ENCODE results near the gene SORD.

Gene SORD

GRCh38 chr15:45114076-45114750, 91.2 kb downstream of the SORD start, which contains the start of the genes DUOX2 and DUOXA2:
Gene DUOX2 (minus strand): TSS chr15:45114172. CDS start chr15:45113411, 761 bp downstream.
Gene DUOXA2 (plus strand): TSS chr15:45114326. CDS start chr15:45114606, 280 bp downstream.
- DNase-seq (ENCODE audit: insufficient read length, low spot score): no peak

GRCh38 chr15:45114751-45115085, 91.7 kb downstream of the SORD start:
- DNase-seq (ENCODE audit: insufficient read length, low spot score): no peak
- no peak for FAIRE-seq

More at GRCh38 chr15:45114076-45114750, 91.2 kb downstream of the SORD start, which contains the start of the genes DUOX2 and DUOXA2:
- FAIRE-seq: no peak

- no peak for DNase-seq (ENCODE audit: insufficient read length, low spot score)
- FAIRE-seq: no peak
These were observed 92.4 kb downstream of the SORD start for GRCh38 chr15:45115312-45115820.

- FAIRE-seq: no peak
- DNase-seq (ENCODE audit: insufficient read length, low spot score): no peak
These were observed 93.0 kb downstream of the SORD start for GRCh38 chr15:45116006-45116481.

GRCh38 chr15:45116482-45117307, 93.7 kb downstream of the SORD start:
- no peak for FAIRE-seq
- no peak for DNase-seq (ENCODE audit: insufficient read length, low spot score)

GRCh38 chr15:45117308-45118130, 94.5 kb downstream of the SORD start:
- no peak for DNase-seq (ENCODE audit: insufficient read length, low spot score)
- no peak for FAIRE-seq

- DNase-seq (ENCODE audit: insufficient read length, low spot score): peak; percentile 95
- FAIRE-seq: peak; percentile 93
These were observed 95.2 kb downstream of the SORD start for GRCh38 chr15:45118131-45118588.

- FAIRE-seq (no peak), DNase-seq (ENCODE audit: insufficient read length, low spot score) (no peak)
These were observed 96.0 kb downstream of the SORD start for GRCh38 chr15:45118996-45119395.

GRCh38 chr15:45120081-45120972, 97.3 kb downstream of the SORD start:
- no peak for FAIRE-seq
- DNase-seq (ENCODE audit: insufficient read length, low spot score): no peak

GRCh38 chr15:45121020-45121419, 98.0 kb downstream of the SORD start:
- FAIRE-seq: no peak

GRCh38 chr15:45121706-45122417, 98.9 kb downstream of the SORD start:
- DNase-seq (ENCODE audit: insufficient read length, low spot score) (no peak), FAIRE-seq (no peak)

More at GRCh38 chr15:45121020-45121419, 98.0 kb downstream of the SORD start:
- DNase-seq (ENCODE audit: insufficient read length, low spot score): no peak

GRCh38 chr15:45122719-45123118, 99.7 kb downstream of the SORD start:
- FAIRE-seq (no peak), DNase-seq (ENCODE audit: insufficient read length, low spot score) (no peak)

- FAIRE-seq: no peak
- no peak for DNase-seq (ENCODE audit: insufficient read length, low spot score)
These were observed 100.4 kb downstream of the SORD start for GRCh38 chr15:45123397-45123796.

- FAIRE-seq: no peak
- DNase-seq (ENCODE audit: insufficient read length, low spot score): no peak
These were observed 103.7 kb downstream of the SORD start for GRCh38 chr15:45126535-45127158.
